ENCODE results near the gene TMEM184C.

The TMEM184C gene

GRCh38 chr4:147599206-147599605 lies 18.0 kb upstream of the TMEM184C start:
- no peak for DNase-seq (ENCODE audit: low read depth in 1 of 2, low spot score in 1 of 2)

- no peak for DNase-seq (ENCODE audit: low read depth in 1 of 2, low spot score in 1 of 2)
These were observed 17.4 kb upstream of the TMEM184C start for GRCh38 chr4:147599769-147600168.

- DNase-seq (ENCODE audit: low read depth in 1 of 2, low spot score in 1 of 2) = no peak
These were observed 11.7 kb upstream of the TMEM184C start for GRCh38 chr4:147605499-147605898.

GRCh38 chr4:147607471-147607870 lies 9.7 kb upstream of the TMEM184C start:
- DNase-seq (ENCODE audit: low read depth in 1 of 2, low spot score in 1 of 2) = no peak

- no peak for DNase-seq (ENCODE audit: low read depth in 1 of 2, low spot score in 1 of 2)
These were observed 6.5 kb upstream of the TMEM184C start for GRCh38 chr4:147610686-147611085.

GRCh38 chr4:147616849-147617172 lies 386 bp upstream of the TMEM184C start:
- DNase-seq (ENCODE audit: low read depth in 1 of 2, low spot score in 1 of 2) = no peak

GRCh38 chr4:147617841-147618691 lies 869 bp downstream of the TMEM184C start:
- DNase-seq (ENCODE audit: low read depth in 1 of 2, low spot score in 1 of 2) = no peak

- DNase-seq (ENCODE audit: low read depth in 1 of 2, low spot score in 1 of 2) = no peak
These were observed 3.1 kb downstream of the TMEM184C start for GRCh38 chr4:147620315-147620714.

GRCh38 chr4:147625733-147626132 lies 8.5 kb downstream of the TMEM184C start:
- no peak for DNase-seq (ENCODE audit: low read depth in 1 of 2, low spot score in 1 of 2)

GRCh38 chr4:147626903-147627302 lies 9.7 kb downstream of the TMEM184C start:
- no peak for DNase-seq (ENCODE audit: low read depth in 1 of 2, low spot score in 1 of 2)

- no peak for DNase-seq (ENCODE audit: low read depth in 1 of 2, low spot score in 1 of 2)
These were observed 11.2 kb downstream of the TMEM184C start for GRCh38 chr4:147628415-147628814.

GRCh38 chr4:147629783-147630730 lies 12.9 kb downstream of the TMEM184C start:
- DNase-seq (ENCODE audit: low read depth in 1 of 2, low spot score in 1 of 2) = no peak

GRCh38 chr4:147633113-147633512 lies 15.9 kb downstream of the TMEM184C start:
- DNase-seq (ENCODE audit: low read depth in 1 of 2, low spot score in 1 of 2) = no peak

GRCh38 chr4:147633643-147634042 lies 16.4 kb downstream of the TMEM184C start:
- DNase-seq (ENCODE audit: low read depth in 1 of 2, low spot score in 1 of 2) = no peak

GRCh38 chr4:147635348-147635747 lies 18.2 kb downstream of the TMEM184C start:
- no peak for DNase-seq (ENCODE audit: low read depth in 1 of 2, low spot score in 1 of 2)

GRCh38 chr4:147638365-147638764 lies 21.2 kb downstream of the TMEM184C start:
- DNase-seq (ENCODE audit: low read depth in 1 of 2, low spot score in 1 of 2) = no peak

GRCh38 chr4:147638942-147639341 lies 21.7 kb downstream of the TMEM184C start:
- no peak for DNase-seq (ENCODE audit: low read depth in 1 of 2, low spot score in 1 of 2)

- DNase-seq (ENCODE audit: low read depth in 1 of 2, low spot score in 1 of 2) = no peak
These were observed 22.2 kb downstream of the TMEM184C start for GRCh38 chr4:147639388-147639787.

- DNase-seq (ENCODE audit: low read depth in 1 of 2, low spot score in 1 of 2) = no peak
These were observed 23.1 kb downstream of the TMEM184C start for GRCh38 chr4:147640331-147640730.

- no peak for DNase-seq (ENCODE audit: low read depth in 1 of 2, low spot score in 1 of 2)
These were observed 26.4 kb downstream of the TMEM184C start for GRCh38 chr4:147643616-147644015.

- no peak for DNase-seq (ENCODE audit: low read depth in 1 of 2, low spot score in 1 of 2)
These were observed 27.3 kb downstream of the TMEM184C start for GRCh38 chr4:147644471-147644870.

GRCh38 chr4:147645099-147645498 lies 27.9 kb downstream of the TMEM184C start:
- no peak for DNase-seq (ENCODE audit: low read depth in 1 of 2, low spot score in 1 of 2)
